OCI-LY7 (cell line): Measurements from ENCODE around the gene STOML2. TPM values are rescaled to one million over a fixed set of nuclear protein-coding genes. Genes with fewer than 3 reads are reported as not detected.
A peak's percentile ranks its signal among the peaks of the same experiment; 100 is the strongest.

Experiments
- BruUV-seq: library from RNA; stranded (reverse); fragments of 400-500 nt; replicated peaks from 2 replicates; lab custom pipeline; 2021; lab: Mats Ljungman, UMichigan
- CTCF ChIA-PET: fragments of 300-600 bp; sonication (Branson Sonifier 250); formaldehyde crosslinking; loops from one replicate; lab custom pipeline; 2022; ENCODE audit warnings: antibody characterized with exemption; ENCODE audit not compliant: unreplicated experiment; lab: Charles Lee
- POLR2A ChIA-PET: fragments of 300-600 bp; sonication (Branson Sonifier 250); formaldehyde crosslinking; loops from one replicate; lab custom pipeline; 2022; ENCODE audit warnings: antibody characterized with exemption; lab: Charles Lee
- DNase-seq: peaks from one replicate; pipeline ENCODE4 v3.0.0-alpha.2; 2015; ENCODE audit warnings: low spot score
- H2AFZ ChIP-seq: fragments of 200-600 bp; sonication (generic), shearing (Covaris generic); 2 replicates; pipeline ENCODE4 v1.6.1; 2014; ENCODE audit warnings: mild to moderate bottlenecking, antibody characterized with exemption, low read length, moderate library complexity
- H3K27ac ChIP-seq: fragments of 200-600 bp; sonication (generic); 2 replicates; pipeline ENCODE4 v1.5.1; 2014; ENCODE audit warnings: mixed run types, low read depth, mild to moderate bottlenecking, moderate library complexity, low read length, inconsistent platforms; ENCODE audit not compliant: poor library complexity, severe bottlenecking
- H3K36me3 ChIP-seq: fragments of 200-600 bp; sonication (generic); 2 replicates; pipeline ENCODE4 v1.6.1; 2014; ENCODE audit warnings: mild to moderate bottlenecking, antibody characterized with exemption, low read length, moderate library complexity, mixed read lengths; ENCODE audit not compliant: insufficient read depth
- H3K4me1 ChIP-seq: fragments of 200-600 bp; sonication (generic); 2 replicates; pipeline ENCODE4 v1.5.1; 2014; ENCODE audit warnings: mild to moderate bottlenecking, low read length; ENCODE audit not compliant: insufficient read depth, poor library complexity, severe bottlenecking
- H3K4me2 ChIP-seq: fragments of 200-600 bp; sonication (generic); 2 replicates; pipeline ENCODE4 v1.6.1; 2014; ENCODE audit warnings: mild to moderate bottlenecking, low read length
- H3K4me3 ChIP-seq: fragments of 200-600 bp; sonication (generic); 2 replicates; pipeline ENCODE4 v1.5.1; 2014; ENCODE audit warnings: mild to moderate bottlenecking, low read depth, low read length; ENCODE audit not compliant: poor library complexity, severe bottlenecking
- H3K79me2 ChIP-seq: fragments of 200-600 bp; sonication (generic); 2 replicates; pipeline ENCODE4 v1.6.1; 2016; ENCODE audit warnings: low read depth, mild to moderate bottlenecking, low read length, moderate library complexity, mixed read lengths; ENCODE audit not compliant: insufficient read depth
- H3K9me2 ChIP-seq: fragments of 200-600 bp; sonication (generic); 2 replicates; pipeline ENCODE4 v1.6.1; 2016; ENCODE audit warnings: mild to moderate bottlenecking, low read length, mixed read lengths; ENCODE audit not compliant: insufficient read depth
- H3K9me3 ChIP-seq: fragments of 200-600 bp; sonication (generic); 2 replicates; pipeline ENCODE4 v1.6.1; 2014; ENCODE audit warnings: mild to moderate bottlenecking, mixed run types, low read length, mixed read lengths
- H4K20me1 ChIP-seq: fragments of 200-600 bp; sonication (generic); 2 replicates; pipeline ENCODE4 v1.6.1; 2014; ENCODE audit warnings: mild to moderate bottlenecking, antibody characterized with exemption, low read length, moderate library complexity, mixed read lengths; ENCODE audit not compliant: insufficient read depth
- EZH2phosphoT487 ChIP-seq: fragments of 200-600 bp; sonication (generic); IDR thresholded peaks from 2 replicates; pipeline ENCODE4 v1.6.1; 2018; ENCODE audit warnings: low read depth, borderline replicate concordance, mild to moderate bottlenecking, mixed run types, antibody characterized with exemption, low read length, moderate library complexity, mixed read lengths
- intact Hi-C: fragments of 100-400 bp; cut with micrococcal nuclease; formaldehyde crosslinking; loops from one replicate; pipeline ENCODE4 v1.10.0; 2022; ENCODE audit not compliant: unreplicated experiment
- total RNA-seq, 2 experiments: library from RNA; depleted of rRNA in 1 of 2; stranded (reverse); fragments of >200 nt in 1 of 2; shearing (Covaris generic) in 1 of 2; gene quantifications; 2 replicates each; pipeline ENCODE4 v1.2.3, GENCODE V29; 2014 to 2022
- TF ChIP-seq, protein P1 (sequence below): fragments of 200-600 bp; sonication (generic); conservative IDR thresholded peaks from 2 replicates; pipeline ENCODE4 v1.5.1; 2014; ENCODE audit warnings: mild to moderate bottlenecking, antibody characterized with exemption, low read length, moderate library complexity, mixed read lengths

The STOML2 gene
- total RNA-seq, 2 experiments from 2014 or later, result 155 to 158 TPM

DNA sequence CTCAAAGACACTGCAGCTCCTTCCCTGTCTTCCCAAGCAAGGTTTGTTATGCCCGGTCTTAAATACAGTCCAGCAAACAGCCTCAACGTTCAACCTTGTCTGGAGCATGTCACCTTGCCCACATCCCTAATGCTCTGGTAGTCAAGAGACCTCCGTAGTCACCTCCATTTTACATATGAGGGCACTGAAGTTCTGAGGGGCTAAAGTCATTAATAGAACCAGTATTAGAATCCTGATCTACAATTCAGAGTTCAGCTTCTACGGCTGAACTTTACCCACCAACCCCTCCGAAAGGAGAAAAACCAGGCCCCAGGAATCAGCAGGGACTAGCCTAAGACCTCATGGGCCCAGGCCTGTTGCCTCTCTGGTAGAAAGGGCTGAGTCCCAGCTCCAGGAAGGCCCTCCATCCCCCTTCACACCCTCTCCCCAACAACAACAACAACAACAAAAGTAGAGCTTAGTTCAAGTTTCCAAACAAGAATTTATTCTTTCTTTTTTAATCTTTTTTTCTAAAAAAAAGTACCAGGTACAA is 795 bp upstream of the STOML2 start:
- CTCF ChIA-PET, result interaction anchor here (0.5 to 1.0 kb wide), 2 partner anchors 10 to 544 kb away, joined by 3 to 4 read pairs; no protein-coding TSS in a partner anchor
- Histone ChIP-seq H3K9me3 (no peaks in the 10 kb centered on the region), H3K36me3 (peaks cover 26% of the 10 kb centered on the region), H2AFZ (peak overlapping the region; percentile 83; the same call in 1 of the 2 replicates), H3K27ac (peak overlapping the region; percentile 43), H3K4me3 (peak overlapping the region; percentile 95), H3K9me2 (no peaks in the 10 kb centered on the region), H3K4me2 (peak overlapping the region; percentile 98), H3K79me2 (peaks cover 13% of the 10 kb centered on the region; the same call in 1 of the 2 replicates), H4K20me1 (no peaks in the 10 kb centered on the region), H3K4me1 (peaks cover 18% of the 10 kb centered on the region)
- intact Hi-C loops, result loop anchor here (1.0 to 2.0 kb wide), 2 partner anchors 23 to 115 kb away; partner anchors contain the start of gene DNAJB5
- no TSS peak for BruUV-seq
- DNase-seq, result no peak
- TF ChIP-seq, protein P1, sequence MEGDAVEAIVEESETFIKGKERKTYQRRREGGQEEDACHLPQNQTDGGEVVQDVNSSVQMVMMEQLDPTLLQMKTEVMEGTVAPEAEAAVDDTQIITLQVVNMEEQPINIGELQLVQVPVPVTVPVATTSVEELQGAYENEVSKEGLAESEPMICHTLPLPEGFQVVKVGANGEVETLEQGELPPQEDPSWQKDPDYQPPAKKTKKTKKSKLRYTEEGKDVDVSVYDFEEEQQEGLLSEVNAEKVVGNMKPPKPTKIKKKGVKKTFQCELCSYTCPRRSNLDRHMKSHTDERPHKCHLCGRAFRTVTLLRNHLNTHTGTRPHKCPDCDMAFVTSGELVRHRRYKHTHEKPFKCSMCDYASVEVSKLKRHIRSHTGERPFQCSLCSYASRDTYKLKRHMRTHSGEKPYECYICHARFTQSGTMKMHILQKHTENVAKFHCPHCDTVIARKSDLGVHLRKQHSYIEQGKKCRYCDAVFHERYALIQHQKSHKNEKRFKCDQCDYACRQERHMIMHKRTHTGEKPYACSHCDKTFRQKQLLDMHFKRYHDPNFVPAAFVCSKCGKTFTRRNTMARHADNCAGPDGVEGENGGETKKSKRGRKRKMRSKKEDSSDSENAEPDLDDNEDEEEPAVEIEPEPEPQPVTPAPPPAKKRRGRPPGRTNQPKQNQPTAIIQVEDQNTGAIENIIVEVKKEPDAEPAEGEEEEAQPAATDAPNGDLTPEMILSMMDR, result no peak
- TF ChIP-seq EZH2phosphoT487, result no peak
- POLR2A ChIA-PET, result interaction anchor here (0.7 to 3.1 kb wide), 5 partner anchors 9 to 27 kb away, joined by 3 to 24 read pairs (median 4); partner anchors contain the start of genes ATOSB and FANCG

DNA sequence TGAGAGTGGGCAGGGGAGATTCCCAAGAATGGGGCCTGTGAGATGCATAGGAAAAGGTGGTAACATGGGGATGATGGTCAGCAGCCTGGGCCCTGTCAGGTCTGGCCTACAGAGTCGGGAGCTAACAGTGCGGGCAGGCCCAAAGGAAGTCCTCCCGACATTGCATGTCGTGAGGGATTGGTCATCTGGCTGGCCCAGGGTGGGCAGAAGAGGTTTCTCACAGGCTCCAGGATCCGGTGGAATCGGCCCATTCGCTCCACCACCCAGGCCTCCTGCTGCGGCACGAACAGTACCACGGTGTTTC is 514 bp downstream of the STOML2 start:
- Histone ChIP-seq H3K36me3 (peaks cover 26% of the 10 kb centered on the region), H4K20me1 (no peaks in the 10 kb centered on the region), H3K27ac (peak overlapping the region; percentile 55), H3K4me1 (peaks cover 18% of the 10 kb centered on the region), H2AFZ (peak overlapping the region; percentile 83; the same call in 1 of the 2 replicates), H3K4me3 (peak overlapping the region; percentile 95), H3K9me2 (no peaks in the 10 kb centered on the region), H3K4me2 (peak overlapping the region; percentile 98), H3K9me3 (no peaks in the 10 kb centered on the region), H3K79me2 (peaks cover 13% of the 10 kb centered on the region; the same call in 1 of the 2 replicates)
- intact Hi-C loops, result loop anchor here (2.0 kb wide), 1 partner anchor 114 kb away; the partner anchor contains the start of gene DNAJB5
- TF ChIP-seq, protein P1, result no peak
- TF ChIP-seq EZH2phosphoT487, result no peak
- POLR2A ChIA-PET, result interaction anchor here (2.0 to 3.1 kb wide), 2 partner anchors 10 to 22 kb away, joined by 12 to 24 read pairs; partner anchors contain the start of gene FANCG
- no peak for DNase-seq
- BruUV-seq, result no TSS peak
- CTCF ChIA-PET, result interaction anchor here (1.0 kb wide), 1 partner anchor 12 kb away, joined by 4 read pairs; no protein-coding TSS in a partner anchor

DNA sequence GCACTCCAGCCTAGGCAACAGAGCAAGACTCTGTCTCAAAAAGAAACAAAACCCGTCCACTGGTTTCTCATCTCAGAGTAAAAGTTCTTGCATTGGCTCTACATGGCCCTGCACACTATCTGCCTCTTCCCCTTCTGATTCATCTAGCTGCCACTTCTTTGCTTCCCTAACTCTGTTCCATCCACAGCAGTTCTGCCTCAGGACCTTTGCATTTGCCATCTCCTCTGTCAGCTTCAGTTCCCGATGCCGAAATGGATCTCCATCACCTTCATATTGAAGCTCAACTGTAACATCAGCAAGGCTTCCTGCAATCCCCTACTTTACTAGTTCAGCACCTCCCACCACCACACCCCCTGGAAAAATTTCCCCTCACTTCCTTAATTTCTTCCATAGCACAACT is 5.4 kb downstream of the STOML2 start:
- H3K79me2 ChIP-seq, result peaks cover 10% of the 10 kb centered on the region; the same call in 1 of the 2 replicates
- H3K27ac ChIP-seq, result no peak overlapping the region
- H3K9me2 ChIP-seq, result no peaks in the 10 kb centered on the region
- peaks cover 42% of the 10 kb centered on the region for H3K36me3 ChIP-seq
- no peak for DNase-seq
- ChIA-PET CTCF (interaction anchor here (0.6 kb wide), 1 partner anchor 112 kb away, joined by 3 read pairs; no protein-coding TSS in a partner anchor), POLR2A (interaction anchor here (0.7 to 1.1 kb wide), 2 partner anchors 20 to 25 kb away, joined by 3 to 8 read pairs; partner anchors contain the start of gene VCP)
- BruUV-seq, result no TSS peak
- intact Hi-C loops, result loop anchor here (2.0 kb wide), 1 partner anchor 199 kb away; no protein-coding TSS in a partner anchor
- H3K9me3 ChIP-seq, result no peaks in the 10 kb centered on the region
- H3K4me1 ChIP-seq, result peaks cover 28% of the 10 kb centered on the region
- no peak overlapping the region for H3K4me3 ChIP-seq
- no peak for TF ChIP-seq EZH2phosphoT487
- TF ChIP-seq, protein P1, result no peak
- no peak overlapping the region for H2AFZ ChIP-seq
- H3K4me2 ChIP-seq, result no peak overlapping the region
- no peaks in the 10 kb centered on the region for H4K20me1 ChIP-seq
